Adrenal gland (tissue), 5 donors: ENCODE measurements around the gene CEBPE.

Experiments
- POLR2A ChIP-seq, 2 donors: fragments of 450-650 bp; IDR thresholded peaks; one replicate each; pipeline ENCODE4 v1.6.1; 2017; ENCODE audit warnings: antibody characterized with exemption in 2 of 2, mild to moderate bottlenecking in 2 of 2, moderate library complexity in 1 of 2
- TF ChIP-seq, protein P1 (sequence below), 6 experiments: fragments of 450-650 bp in 4 of 6; fragments of 200-600 bp in 2 of 6; sonication (generic) in 1 of 6; IDR thresholded peaks; 1 replicate in 5 of 6; 2 replicates in 1 of 6; pipeline versions ENCODE4 v1.5.1 to v1.8.0; 2016 to 2021; ENCODE audit warnings: antibody characterized with exemption in 6 of 6, mild to moderate bottlenecking in 2 of 6, moderate library complexity in 1 of 6
- donor health status: DM: no; HTN: no; CAD: no.

DNA sequence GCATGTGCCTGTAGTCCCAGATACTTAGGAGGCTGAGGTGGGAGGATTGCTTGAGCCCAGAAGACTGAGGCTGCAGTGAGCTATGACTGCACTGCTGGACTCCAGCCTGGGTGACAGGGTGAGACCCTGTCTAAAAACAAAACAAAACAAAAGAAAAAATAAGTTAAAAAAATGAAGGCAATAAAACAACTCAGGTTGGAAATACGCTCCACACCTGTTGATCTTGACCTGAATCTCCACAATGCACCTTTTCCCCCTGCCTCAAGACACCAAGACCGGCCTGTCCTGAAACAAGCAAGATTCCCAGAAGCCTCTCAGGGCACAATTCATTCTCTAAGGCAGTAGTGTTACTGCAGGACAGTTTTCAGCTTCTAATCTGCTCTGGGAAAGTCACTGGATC, 20.8 kb upstream of the CEBPE start:
- TF ChIP-seq, protein P1, sequence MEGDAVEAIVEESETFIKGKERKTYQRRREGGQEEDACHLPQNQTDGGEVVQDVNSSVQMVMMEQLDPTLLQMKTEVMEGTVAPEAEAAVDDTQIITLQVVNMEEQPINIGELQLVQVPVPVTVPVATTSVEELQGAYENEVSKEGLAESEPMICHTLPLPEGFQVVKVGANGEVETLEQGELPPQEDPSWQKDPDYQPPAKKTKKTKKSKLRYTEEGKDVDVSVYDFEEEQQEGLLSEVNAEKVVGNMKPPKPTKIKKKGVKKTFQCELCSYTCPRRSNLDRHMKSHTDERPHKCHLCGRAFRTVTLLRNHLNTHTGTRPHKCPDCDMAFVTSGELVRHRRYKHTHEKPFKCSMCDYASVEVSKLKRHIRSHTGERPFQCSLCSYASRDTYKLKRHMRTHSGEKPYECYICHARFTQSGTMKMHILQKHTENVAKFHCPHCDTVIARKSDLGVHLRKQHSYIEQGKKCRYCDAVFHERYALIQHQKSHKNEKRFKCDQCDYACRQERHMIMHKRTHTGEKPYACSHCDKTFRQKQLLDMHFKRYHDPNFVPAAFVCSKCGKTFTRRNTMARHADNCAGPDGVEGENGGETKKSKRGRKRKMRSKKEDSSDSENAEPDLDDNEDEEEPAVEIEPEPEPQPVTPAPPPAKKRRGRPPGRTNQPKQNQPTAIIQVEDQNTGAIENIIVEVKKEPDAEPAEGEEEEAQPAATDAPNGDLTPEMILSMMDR (IDR thresholded peaks at IDR 0.05) = no peak
- no peak for TF ChIP-seq POLR2A (IDR thresholded peaks at IDR 0.05)
